Ishikawa (cell line): ENCODE measurements around the gene ST3GAL3.

Experiments
- CREB1 ChIP-seq: IDR thresholded peaks from 2 replicates; pipeline ENCODE4 v1.6.1; 2012; ENCODE audit warnings: low read depth
- EP300 ChIP-seq: IDR thresholded peaks from 2 replicates; pipeline ENCODE4 v1.6.1; 2012; ENCODE audit warnings: borderline replicate concordance
- NFIC ChIP-seq: IDR thresholded peaks from 2 replicates; pipeline ENCODE4 v1.6.1; 2012
- RAD21 ChIP-seq: IDR thresholded peaks from 2 replicates; pipeline ENCODE4 v1.6.1; 2012; ENCODE audit warnings: low read depth
- TAF1 ChIP-seq: IDR thresholded peaks from 2 replicates; pipeline ENCODE4 v1.6.1; 2012; ENCODE audit warnings: low read depth, mild to moderate bottlenecking
- TCF12 ChIP-seq: IDR thresholded peaks from 2 replicates; pipeline ENCODE4 v1.6.1; 2012; ENCODE audit warnings: low read depth
- YY1 ChIP-seq: IDR thresholded peaks from 2 replicates; pipeline ENCODE4 v1.6.1; 2012; ENCODE audit warnings: low read depth
- TF ChIP-seq, protein P1 (sequence below): IDR thresholded peaks from 2 replicates; pipeline ENCODE4 v1.6.1; 2012
- TF ChIP-seq, protein P2 (sequence below): IDR thresholded peaks from 2 replicates; pipeline ENCODE4 v1.6.1; 2012; ENCODE audit warnings: low read depth, mild to moderate bottlenecking
- TF ChIP-seq, protein P3 (sequence below): IDR thresholded peaks from 2 replicates; pipeline ENCODE4 v1.6.1; 2012

DNA sequence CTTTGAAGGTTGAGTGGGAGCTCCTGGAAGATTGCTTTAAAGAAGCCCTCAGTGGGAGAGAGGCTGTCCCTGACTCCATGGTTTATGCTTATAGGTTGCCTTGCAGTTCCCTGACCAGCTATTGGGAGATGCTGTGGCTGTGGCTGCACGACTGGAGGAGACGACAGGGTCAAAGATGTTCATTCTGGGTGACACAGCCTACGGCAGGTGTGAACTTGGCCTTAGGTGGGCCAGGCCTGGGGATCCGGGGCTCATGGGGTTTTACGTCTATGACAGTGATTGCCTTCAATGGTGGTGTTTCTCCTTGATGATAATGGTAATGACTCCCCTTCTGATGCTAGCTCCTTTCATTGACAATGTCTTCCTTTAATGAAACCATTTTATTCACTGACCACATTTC is 263.2 kb downstream of the ST3GAL3 start:
- TF ChIP-seq YY1, result no peak
- TF ChIP-seq TCF12, result no peak
- TF ChIP-seq, protein P1, sequence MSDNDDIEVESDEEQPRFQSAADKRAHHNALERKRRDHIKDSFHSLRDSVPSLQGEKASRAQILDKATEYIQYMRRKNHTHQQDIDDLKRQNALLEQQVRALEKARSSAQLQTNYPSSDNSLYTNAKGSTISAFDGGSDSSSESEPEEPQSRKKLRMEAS, result no peak
- TF ChIP-seq, protein P2, sequence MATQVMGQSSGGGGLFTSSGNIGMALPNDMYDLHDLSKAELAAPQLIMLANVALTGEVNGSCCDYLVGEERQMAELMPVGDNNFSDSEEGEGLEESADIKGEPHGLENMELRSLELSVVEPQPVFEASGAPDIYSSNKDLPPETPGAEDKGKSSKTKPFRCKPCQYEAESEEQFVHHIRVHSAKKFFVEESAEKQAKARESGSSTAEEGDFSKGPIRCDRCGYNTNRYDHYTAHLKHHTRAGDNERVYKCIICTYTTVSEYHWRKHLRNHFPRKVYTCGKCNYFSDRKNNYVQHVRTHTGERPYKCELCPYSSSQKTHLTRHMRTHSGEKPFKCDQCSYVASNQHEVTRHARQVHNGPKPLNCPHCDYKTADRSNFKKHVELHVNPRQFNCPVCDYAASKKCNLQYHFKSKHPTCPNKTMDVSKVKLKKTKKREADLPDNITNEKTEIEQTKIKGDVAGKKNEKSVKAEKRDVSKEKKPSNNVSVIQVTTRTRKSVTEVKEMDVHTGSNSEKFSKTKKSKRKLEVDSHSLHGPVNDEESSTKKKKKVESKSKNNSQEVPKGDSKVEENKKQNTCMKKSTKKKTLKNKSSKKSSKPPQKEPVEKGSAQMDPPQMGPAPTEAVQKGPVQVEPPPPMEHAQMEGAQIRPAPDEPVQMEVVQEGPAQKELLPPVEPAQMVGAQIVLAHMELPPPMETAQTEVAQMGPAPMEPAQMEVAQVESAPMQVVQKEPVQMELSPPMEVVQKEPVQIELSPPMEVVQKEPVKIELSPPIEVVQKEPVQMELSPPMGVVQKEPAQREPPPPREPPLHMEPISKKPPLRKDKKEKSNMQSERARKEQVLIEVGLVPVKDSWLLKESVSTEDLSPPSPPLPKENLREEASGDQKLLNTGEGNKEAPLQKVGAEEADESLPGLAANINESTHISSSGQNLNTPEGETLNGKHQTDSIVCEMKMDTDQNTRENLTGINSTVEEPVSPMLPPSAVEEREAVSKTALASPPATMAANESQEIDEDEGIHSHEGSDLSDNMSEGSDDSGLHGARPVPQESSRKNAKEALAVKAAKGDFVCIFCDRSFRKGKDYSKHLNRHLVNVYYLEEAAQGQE, result no peak
- no peak for TF ChIP-seq NFIC
- no peak for TF ChIP-seq RAD21
- TF ChIP-seq EP300, result no peak
- TF ChIP-seq CREB1, result no peak
- no peak for TF ChIP-seq TAF1
- TF ChIP-seq, protein P3, sequence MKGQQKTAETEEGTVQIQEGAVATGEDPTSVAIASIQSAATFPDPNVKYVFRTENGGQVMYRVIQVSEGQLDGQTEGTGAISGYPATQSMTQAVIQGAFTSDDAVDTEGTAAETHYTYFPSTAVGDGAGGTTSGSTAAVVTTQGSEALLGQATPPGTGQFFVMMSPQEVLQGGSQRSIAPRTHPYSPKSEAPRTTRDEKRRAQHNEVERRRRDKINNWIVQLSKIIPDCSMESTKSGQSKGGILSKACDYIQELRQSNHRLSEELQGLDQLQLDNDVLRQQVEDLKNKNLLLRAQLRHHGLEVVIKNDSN, result no peak
